Fibroblast of lung (primary cell): ENCODE results near the gene C10orf62. TPM values are rescaled to one million over a fixed set of nuclear protein-coding genes. Genes with fewer than 3 reads are reported as not detected.

Experiments
- DNase-seq, 2 donors: peaks; one replicate each; pipeline versions ENCODE4 v3.0.0 to v3.0.0-alpha.2; 2010; ENCODE audit warnings: low read depth in 2 of 2
- H2AFZ ChIP-seq: 2 replicates; pipeline ENCODE4 v1.5.1; 2012; ENCODE audit warnings: low read length, control low read depth, inconsistent platforms
- H3K27ac ChIP-seq: 2 replicates; pipeline ENCODE4 v1.5.1; 2011; ENCODE audit warnings: low read length, control low read depth; ENCODE audit not compliant: insufficient read depth
- H3K27me3 ChIP-seq: 2 replicates; pipeline ENCODE4 v1.5.1; 2011; ENCODE audit warnings: mild to moderate bottlenecking, low read length; ENCODE audit not compliant: control insufficient read depth, insufficient read depth
- H3K36me3 ChIP-seq: 2 replicates; pipeline ENCODE4 v1.5.1; 2011; ENCODE audit warnings: low read length; ENCODE audit not compliant: control insufficient read depth, insufficient read depth
- H3K4me1 ChIP-seq: 2 replicates; pipeline ENCODE4 v1.5.1; 2011; ENCODE audit warnings: low read length; ENCODE audit not compliant: control insufficient read depth, insufficient read depth; ENCODE audit errors: extremely low read depth
- H3K4me2 ChIP-seq: 2 replicates; pipeline ENCODE4 v1.5.1; 2011; ENCODE audit warnings: low read length, control low read depth; ENCODE audit not compliant: insufficient read depth; ENCODE audit errors: extremely low read depth
- H3K4me3 ChIP-seq, 4 experiments: fragments of 200-600 bp in 1 of 4; sonication (generic) in 1 of 4; replicated peaks in 1 of 4; 2 replicates each; pipeline ENCODE4 v1.5.1; 2011 to 2016; ENCODE audit warnings: low read length in 4 of 4, low read depth in 3 of 4, mild to moderate bottlenecking in 3 of 4, control low read depth in 2 of 4, inconsistent platforms in 1 of 4, mixed read lengths in 1 of 4; ENCODE audit not compliant: insufficient read depth in 1 of 4; ENCODE audit errors: control extremely low read depth in 1 of 4
- H3K79me2 ChIP-seq: 2 replicates; pipeline ENCODE4 v1.5.1; 2012; ENCODE audit warnings: mild to moderate bottlenecking, low read length, inconsistent platforms; ENCODE audit not compliant: control insufficient read depth, insufficient read depth
- H3K9ac ChIP-seq: 2 replicates; pipeline ENCODE4 v1.5.1; 2011; ENCODE audit warnings: mild to moderate bottlenecking, low read length, control low read depth; ENCODE audit not compliant: insufficient read depth
- H3K9me3 ChIP-seq: 2 replicates; pipeline ENCODE4 v1.5.1; 2012; ENCODE audit warnings: low read depth, low read length; ENCODE audit not compliant: control insufficient read depth, insufficient read depth
- H4K20me1 ChIP-seq: 2 replicates; pipeline ENCODE4 v1.5.1; 2011; ENCODE audit warnings: low read length; ENCODE audit not compliant: control insufficient read depth, insufficient read depth; ENCODE audit errors: extremely low read depth
- EZH2 ChIP-seq: IDR thresholded peaks from 2 replicates; pipeline ENCODE4 v1.5.1; 2012; ENCODE audit warnings: low read length, control low read depth, mild to moderate bottlenecking; ENCODE audit errors: missing control alignments
- polyA plus RNA-seq, 2 donors: library from polyadenylated mRNA; depleted of rRNA in 1 of 2; stranded (reverse) in 1 of 2; unstranded in 1 of 2; fragments of >200 nt; gene quantifications; 2 replicates each; pipeline ENCODE4 v1.2.1, GENCODE V29; 2011 to 2012; ENCODE audit warnings: missing spikeins in 1 of 2
- total RNA-seq: library from RNA; depleted of rRNA; stranded (reverse); fragments of >200 nt; gene quantifications from 2 replicates; pipeline ENCODE4 v1.2.1, GENCODE V29; 2014
- TF ChIP-seq, protein P1 (sequence below), 2 donors: IDR thresholded peaks in 1 of 2; conservative IDR thresholded peaks in 1 of 2; 1 replicate in 1 of 2; 2 replicates in 1 of 2; pipeline ENCODE4 v1.5.1; 2011 to 2012; ENCODE audit warnings: low read length in 2 of 2, control low read depth in 1 of 2, inconsistent platforms in 1 of 2, low read depth in 1 of 2, mild to moderate bottlenecking in 1 of 2

Gene C10orf62
- total and polyA plus RNA-seq, 2 donors (not counting 1 experiment from before 2014, with no cell fraction given), result not detected

DNA sequence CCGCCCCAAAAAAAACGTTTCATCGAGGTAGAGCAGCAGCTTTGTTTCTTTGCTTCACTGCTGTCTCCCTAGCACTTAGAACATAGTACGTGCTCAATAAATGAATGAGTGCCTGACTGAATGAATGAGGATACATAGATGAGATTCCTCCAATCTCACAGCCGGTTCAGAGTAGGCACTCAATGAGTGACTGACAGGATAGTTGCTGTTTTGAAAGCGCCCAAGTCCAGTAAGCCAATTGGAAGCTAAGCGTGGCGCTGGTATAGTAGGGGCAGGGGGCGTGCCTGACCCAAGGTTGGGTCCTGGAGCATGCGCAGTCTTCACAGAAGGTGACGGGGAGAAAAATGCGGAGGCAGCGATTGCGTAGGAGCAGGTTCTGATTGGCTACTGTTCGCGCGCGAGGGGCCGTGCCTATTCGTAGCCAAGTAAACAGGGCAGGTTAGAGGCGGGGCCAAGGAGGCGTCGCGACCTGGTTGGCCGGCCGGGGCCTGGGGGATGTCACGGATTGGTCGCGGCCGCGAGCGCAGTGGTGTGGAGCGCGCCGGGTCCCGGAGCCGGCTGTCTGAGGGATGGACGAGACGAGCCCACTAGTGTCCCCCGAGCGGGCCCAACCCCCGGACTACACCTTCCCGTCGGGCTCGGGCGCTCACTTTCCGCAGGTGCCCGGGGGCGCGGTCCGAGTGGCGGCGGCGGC is 50.8 kb downstream of the C10orf62 start, which contains the start of gene PI4K2A:
Gene PI4K2A (plus strand): TSS at position 498 of the 694 bp plus-strand sequence. CDS start 72 bp downstream, at position 570.
- peak within 1 kb of the TSS; percentile 95 for H3K27ac ChIP-seq
- TF ChIP-seq EZH2, result no peak
- TF ChIP-seq, protein P1, sequence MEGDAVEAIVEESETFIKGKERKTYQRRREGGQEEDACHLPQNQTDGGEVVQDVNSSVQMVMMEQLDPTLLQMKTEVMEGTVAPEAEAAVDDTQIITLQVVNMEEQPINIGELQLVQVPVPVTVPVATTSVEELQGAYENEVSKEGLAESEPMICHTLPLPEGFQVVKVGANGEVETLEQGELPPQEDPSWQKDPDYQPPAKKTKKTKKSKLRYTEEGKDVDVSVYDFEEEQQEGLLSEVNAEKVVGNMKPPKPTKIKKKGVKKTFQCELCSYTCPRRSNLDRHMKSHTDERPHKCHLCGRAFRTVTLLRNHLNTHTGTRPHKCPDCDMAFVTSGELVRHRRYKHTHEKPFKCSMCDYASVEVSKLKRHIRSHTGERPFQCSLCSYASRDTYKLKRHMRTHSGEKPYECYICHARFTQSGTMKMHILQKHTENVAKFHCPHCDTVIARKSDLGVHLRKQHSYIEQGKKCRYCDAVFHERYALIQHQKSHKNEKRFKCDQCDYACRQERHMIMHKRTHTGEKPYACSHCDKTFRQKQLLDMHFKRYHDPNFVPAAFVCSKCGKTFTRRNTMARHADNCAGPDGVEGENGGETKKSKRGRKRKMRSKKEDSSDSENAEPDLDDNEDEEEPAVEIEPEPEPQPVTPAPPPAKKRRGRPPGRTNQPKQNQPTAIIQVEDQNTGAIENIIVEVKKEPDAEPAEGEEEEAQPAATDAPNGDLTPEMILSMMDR (conservative IDR thresholded peaks at IDR 0.05 in 1 of 2, IDR thresholded peaks at IDR 0.05 in 1 of 2; ENCODE audit: low read depth in 1 of 2, low read length in 2 of 2), result no peak
- DNase-seq, result peak; percentile 98 to 99

More for the DNA sequence above, 50.8 kb downstream of the C10orf62 start, which contains the start of gene PI4K2A:
- H3K4me3 ChIP-seq, result peak within 1 kb of the TSS; percentile 69 to 99 (median 90)
- no peaks in the 10 kb centered on the region for H4K20me1 ChIP-seq
- H2AFZ ChIP-seq, result peak within 1 kb of the TSS; percentile 82
- H3K79me2 ChIP-seq, result peaks cover 39% of the 10 kb centered on the region
- peaks cover 3% of the 10 kb centered on the region for H3K36me3 ChIP-seq
- H3K4me2 ChIP-seq, result peak within 1 kb of the TSS; percentile 85
- peaks cover 2% of the 10 kb centered on the region for H3K4me1 ChIP-seq
- peak within 1 kb of the TSS; percentile 94 for H3K9ac ChIP-seq
- no peaks in the 10 kb centered on the region for H3K27me3 ChIP-seq
- H3K9me3 ChIP-seq, result no peaks in the 10 kb centered on the region

Other genes with a start within 250 kb of the C10orf62 start
- 10.5 and 10.7 TPM in 2 replicates for gene RRP12, start 188.4 kb upstream of the C10orf62 start, total RNA-seq
- 6.1 and 11.1 TPM in 2 replicates for gene RRP12, start 188.4 kb upstream of the C10orf62 start, polyA plus RNA-seq
- gene PGAM1, start 163.5 kb upstream of the C10orf62 start, total RNA-seq, result 165 and 209 TPM in 2 replicates
- 498 and 510 TPM in 2 replicates for gene PGAM1, start 163.5 kb upstream of the C10orf62 start, polyA plus RNA-seq
- 32.7 and 33.1 TPM in 2 replicates for gene EXOSC1, start 143.7 kb upstream of the C10orf62 start, total RNA-seq
- gene EXOSC1, start 143.7 kb upstream of the C10orf62 start, polyA plus RNA-seq, result 39.5 and 45.4 TPM in 2 replicates
- 33.4 and 39.3 TPM in 2 replicates for gene ZDHHC16, start 143.5 kb upstream of the C10orf62 start, total RNA-seq
- gene ZDHHC16, start 143.5 kb upstream of the C10orf62 start, polyA plus RNA-seq, result 60.2 and 69.6 TPM in 2 replicates
- 43.7 and 64.7 TPM in 2 replicates for gene MMS19, start 91.3 kb upstream of the C10orf62 start, total RNA-seq
- gene MMS19, start 91.3 kb upstream of the C10orf62 start, polyA plus RNA-seq, result 44.7 and 53.9 TPM in 2 replicates
- gene UBTD1, start 90.8 kb upstream of the C10orf62 start, total RNA-seq, result 20.3 and 22.0 TPM in 2 replicates
- gene UBTD1, start 90.8 kb upstream of the C10orf62 start, polyA plus RNA-seq, result 10.7 and 15.0 TPM in 2 replicates
- 1.8 TPM in 2 replicates for gene ANKRD2, start 16.9 kb upstream of the C10orf62 start, total RNA-seq
- gene ANKRD2, start 16.9 kb upstream of the C10orf62 start, polyA plus RNA-seq, result 0.26 and 0.47 TPM in 2 replicates
- 1.0 and 1.5 TPM in 2 replicates for gene HOGA1, start 5.3 kb upstream of the C10orf62 start, total RNA-seq
- 0.58 and 0.79 TPM in 2 replicates for gene HOGA1, start 5.3 kb upstream of the C10orf62 start, polyA plus RNA-seq
- gene MORN4, start 43.8 kb downstream of the C10orf62 start, total RNA-seq, result 6.4 and 13.4 TPM in 2 replicates
- gene MORN4, start 43.8 kb downstream of the C10orf62 start, polyA plus RNA-seq, result 11.0 and 13.2 TPM in 2 replicates
- 16.4 and 26.6 TPM in 2 replicates for gene PI4K2A, start 51.0 kb downstream of the C10orf62 start, total RNA-seq
- gene PI4K2A, start 51.0 kb downstream of the C10orf62 start, polyA plus RNA-seq, result 30.7 and 47.2 TPM in 2 replicates
- 31.8 and 77.5 TPM in 2 replicates for gene AVPI1, start 97.5 kb downstream of the C10orf62 start, total RNA-seq
- 14.3 and 14.9 TPM in 2 replicates for gene AVPI1, start 97.5 kb downstream of the C10orf62 start, polyA plus RNA-seq
- 12.1 and 16.3 TPM in 2 replicates for gene MARVELD1, start 124.0 kb downstream of the C10orf62 start, total RNA-seq
- 106 and 132 TPM in 2 replicates for gene MARVELD1, start 124.0 kb downstream of the C10orf62 start, polyA plus RNA-seq
- 16.9 and 22.1 TPM in 2 replicates for gene ZFYVE27, start 147.4 kb downstream of the C10orf62 start, total RNA-seq
- 7.7 and 8.3 TPM in 2 replicates for gene ZFYVE27, start 147.4 kb downstream of the C10orf62 start, polyA plus RNA-seq
- gene SFRP5, start 182.3 kb downstream of the C10orf62 start, total RNA-seq, result not detected in 2 replicates
- gene SFRP5, start 182.3 kb downstream of the C10orf62 start, polyA plus RNA-seq, result not detected in 2 replicates